ENCODE data around the gene MAB21L3.

Gene MAB21L3

DNA sequence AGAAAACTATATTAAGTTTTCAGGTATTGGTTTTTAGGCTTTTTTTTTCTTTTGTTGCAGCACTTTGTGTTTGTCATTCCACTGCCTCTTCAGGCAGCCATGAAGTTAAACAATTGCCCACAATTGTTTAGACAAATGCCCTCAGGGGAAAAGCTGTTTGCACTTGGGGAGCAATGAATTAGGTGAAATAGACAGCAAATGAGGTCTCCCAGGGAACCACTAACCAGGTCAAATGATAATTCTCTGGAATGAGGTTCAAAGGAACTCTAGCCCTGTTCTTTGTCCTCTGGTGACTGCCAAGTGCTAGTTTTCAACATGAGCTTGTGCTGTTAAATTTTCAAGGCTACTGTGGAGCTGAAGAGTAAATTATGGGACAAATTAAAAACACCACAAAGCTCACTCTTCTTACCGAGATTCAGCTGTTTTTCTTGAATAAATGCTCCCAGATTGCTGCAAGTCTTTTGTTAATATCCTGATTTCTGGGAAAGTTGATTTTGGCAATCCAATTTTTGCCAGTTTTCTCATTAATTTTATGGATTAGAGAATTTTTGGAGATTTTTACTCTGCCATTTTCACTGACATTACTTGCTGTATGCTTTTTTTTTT is 15.1 kb upstream of the MAB21L3 start:
- peaks cover 10% of the 10 kb centered on the region for H3K9me3 Mint-ChIP-seq
- H3K27ac Mint-ChIP-seq = no peak overlapping the region
- H3K4me3 Mint-ChIP-seq = no peak overlapping the region
- DNase-seq = no peak
- peaks cover 2% of the 10 kb centered on the region for H3K36me3 Mint-ChIP-seq (ENCODE audit: low read depth)
- no peak for ATAC-seq
- H3K27me3 Mint-ChIP-seq = peaks cover 13% of the 10 kb centered on the region
- H3K4me1 Mint-ChIP-seq = no peaks in the 10 kb centered on the region

DNA sequence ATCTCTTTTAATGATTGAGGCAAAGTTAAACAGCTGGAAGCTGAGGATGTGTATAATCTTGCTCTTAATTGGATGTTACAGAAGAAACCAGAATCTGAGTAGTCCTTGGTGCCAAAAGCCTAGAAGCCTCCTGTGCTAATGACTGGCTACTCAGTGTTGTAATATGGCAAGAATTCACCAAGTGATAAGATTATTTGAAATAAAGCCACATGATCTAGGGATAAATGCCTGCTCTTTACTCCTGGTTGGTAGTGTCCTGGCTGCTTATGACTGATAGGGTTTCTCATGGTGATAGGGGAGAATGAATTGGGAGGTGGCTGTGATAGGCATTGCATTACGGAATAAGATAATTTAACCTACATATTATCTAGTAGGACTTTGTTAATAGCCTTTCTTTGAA is 13.6 kb upstream of the MAB21L3 start:
- Mint-ChIP-seq H3K4me1 (no peaks in the 10 kb centered on the region), H3K9me3 (peaks cover 4% of the 10 kb centered on the region), H3K4me3 (no peak overlapping the region), H3K27ac (no peak overlapping the region), H3K27me3 (peaks cover 15% of the 10 kb centered on the region), H3K36me3 (ENCODE audit: low read depth) (peaks cover 2% of the 10 kb centered on the region)
- no peak for ATAC-seq
- DNase-seq = no peak

DNA sequence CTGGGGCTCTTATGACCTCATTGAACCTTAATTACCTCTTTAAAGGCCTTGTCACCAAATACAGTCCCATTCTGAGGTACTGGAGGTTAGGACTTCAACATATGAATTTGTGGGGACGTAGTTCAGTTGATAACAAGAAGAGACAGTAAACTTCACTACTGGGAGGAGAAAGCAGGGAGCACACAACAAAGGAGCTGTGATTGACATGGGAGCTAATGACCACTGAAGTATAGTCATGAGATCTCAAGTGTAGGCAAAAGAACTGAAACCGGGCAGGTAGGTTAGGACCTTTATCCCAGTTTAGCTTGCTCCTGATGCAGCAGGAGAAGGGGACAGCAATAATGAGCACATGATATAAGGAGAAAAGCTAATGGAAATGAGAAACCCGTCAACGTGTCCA is 11.8 kb upstream of the MAB21L3 start:
- Mint-ChIP-seq H3K27ac (no peak overlapping the region), H3K27me3 (peaks cover 12% of the 10 kb centered on the region), H3K36me3 (ENCODE audit: low read depth) (peaks cover 2% of the 10 kb centered on the region), H3K4me3 (no peak overlapping the region), H3K4me1 (no peaks in the 10 kb centered on the region), H3K9me3 (peaks cover 4% of the 10 kb centered on the region)
- DNase-seq = no peak
- ATAC-seq = no peak

DNA sequence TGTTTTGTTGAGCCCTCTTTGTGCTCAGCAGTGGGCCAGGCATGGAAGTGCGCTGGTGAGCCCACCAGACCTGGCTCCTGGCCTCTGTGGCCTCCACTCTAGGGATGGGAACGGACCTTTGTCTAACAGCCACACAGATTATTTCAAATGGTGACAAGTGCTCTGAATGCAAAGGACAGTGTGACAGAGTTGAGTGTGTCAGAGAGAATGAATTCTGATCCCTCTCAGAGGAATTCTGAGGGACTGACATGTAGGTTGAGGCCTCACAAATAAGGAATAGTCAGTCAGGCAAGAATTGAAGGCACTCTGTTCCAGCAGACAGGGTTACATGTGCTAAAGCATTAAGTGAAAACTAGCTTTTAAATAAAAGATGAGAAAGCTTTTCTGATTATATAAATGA is 11.3 kb upstream of the MAB21L3 start:
- peaks cover 4% of the 10 kb centered on the region for H3K9me3 Mint-ChIP-seq
- ATAC-seq (no peak), DNase-seq (no peak)
- no peaks in the 10 kb centered on the region for H3K4me1 Mint-ChIP-seq
- peaks cover 2% of the 10 kb centered on the region for H3K36me3 Mint-ChIP-seq (ENCODE audit: low read depth)
- no peak overlapping the region for H3K4me3 Mint-ChIP-seq
- peaks cover 12% of the 10 kb centered on the region for H3K27me3 Mint-ChIP-seq
- H3K27ac Mint-ChIP-seq = no peak overlapping the region

DNA sequence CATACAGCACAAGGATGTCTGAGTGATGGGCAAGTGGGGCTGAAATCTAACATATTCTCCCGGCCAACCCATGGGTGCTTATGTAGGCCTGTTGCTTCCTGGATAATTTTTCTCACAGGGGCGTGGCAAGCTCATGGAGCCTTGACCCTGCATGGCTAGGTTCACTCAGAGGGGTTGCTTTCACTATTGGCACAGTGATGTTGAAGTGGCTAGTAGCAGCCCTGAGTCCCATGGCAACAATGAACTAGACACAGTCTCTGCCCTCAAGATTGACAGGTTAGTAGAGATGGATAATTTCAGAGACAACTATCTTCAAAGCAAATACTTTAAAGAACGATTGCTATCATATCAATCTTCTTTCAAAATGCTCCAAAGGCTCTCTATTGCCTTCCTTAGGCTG is 6.5 kb upstream of the MAB21L3 start:
- H3K36me3 Mint-ChIP-seq (ENCODE audit: low read depth) = no peaks in the 10 kb centered on the region
- H3K9me3 Mint-ChIP-seq = no peaks in the 10 kb centered on the region
- H3K4me3 Mint-ChIP-seq = no peak overlapping the region
- no peak for DNase-seq
- H3K4me1 Mint-ChIP-seq = no peaks in the 10 kb centered on the region
- no peak overlapping the region for H3K27ac Mint-ChIP-seq
- H3K27me3 Mint-ChIP-seq = peaks cover 2% of the 10 kb centered on the region
- ATAC-seq = no peak

DNA sequence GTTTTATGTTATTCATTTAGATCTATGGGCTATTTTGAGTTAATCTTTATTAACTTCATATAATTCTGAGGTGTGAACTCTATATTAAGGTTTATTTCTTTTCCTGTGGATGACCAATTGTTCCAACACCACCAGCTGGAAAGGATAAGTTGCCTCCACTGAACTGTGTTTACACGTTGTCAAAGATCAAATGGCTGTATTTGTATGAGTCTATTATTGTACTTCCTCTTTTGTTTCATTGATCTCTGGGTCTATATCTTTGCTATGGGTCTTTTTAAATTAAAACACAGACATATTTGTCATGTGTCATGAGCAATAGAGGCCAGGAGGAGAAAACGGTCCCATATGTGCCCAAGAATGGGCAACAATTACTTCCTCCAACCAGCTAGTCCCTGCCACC is 5.2 kb upstream of the MAB21L3 start:
- Mint-ChIP-seq H3K27me3 (peaks cover 4% of the 10 kb centered on the region), H3K27ac (no peak overlapping the region), H3K4me1 (peaks cover 3% of the 10 kb centered on the region), H3K4me3 (no peak overlapping the region), H3K9me3 (no peaks in the 10 kb centered on the region), H3K36me3 (ENCODE audit: low read depth) (no peaks in the 10 kb centered on the region)
- ATAC-seq (no peak), DNase-seq (no peak)

DNA sequence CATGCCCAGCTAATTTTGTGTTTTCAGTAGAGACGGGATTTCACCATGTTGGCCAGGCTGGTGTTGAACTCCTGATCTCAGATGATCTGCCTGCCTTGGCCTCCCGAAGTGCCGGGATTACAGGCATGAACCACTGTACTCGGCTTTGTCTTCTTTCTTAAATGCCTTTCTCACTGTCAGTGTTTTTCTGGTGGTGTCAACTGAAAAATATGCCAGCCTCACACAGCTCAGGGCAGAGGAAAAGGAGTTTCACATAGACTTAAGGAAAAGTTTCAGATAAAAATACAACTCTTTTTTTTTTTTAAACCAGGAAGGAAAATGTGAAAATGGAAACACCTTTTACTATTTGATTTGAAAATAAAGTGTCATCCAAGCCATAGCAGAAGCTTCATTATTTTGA is 4.6 kb upstream of the MAB21L3 start:
- no peak for DNase-seq
- H3K36me3 Mint-ChIP-seq (ENCODE audit: low read depth) = no peaks in the 10 kb centered on the region
- H3K4me3 Mint-ChIP-seq = no peak overlapping the region
- peaks cover 5% of the 10 kb centered on the region for H3K4me1 Mint-ChIP-seq
- ATAC-seq = no peak
- H3K9me3 Mint-ChIP-seq = no peaks in the 10 kb centered on the region
- peaks cover 6% of the 10 kb centered on the region for H3K27me3 Mint-ChIP-seq
- no peak overlapping the region for H3K27ac Mint-ChIP-seq

DNA sequence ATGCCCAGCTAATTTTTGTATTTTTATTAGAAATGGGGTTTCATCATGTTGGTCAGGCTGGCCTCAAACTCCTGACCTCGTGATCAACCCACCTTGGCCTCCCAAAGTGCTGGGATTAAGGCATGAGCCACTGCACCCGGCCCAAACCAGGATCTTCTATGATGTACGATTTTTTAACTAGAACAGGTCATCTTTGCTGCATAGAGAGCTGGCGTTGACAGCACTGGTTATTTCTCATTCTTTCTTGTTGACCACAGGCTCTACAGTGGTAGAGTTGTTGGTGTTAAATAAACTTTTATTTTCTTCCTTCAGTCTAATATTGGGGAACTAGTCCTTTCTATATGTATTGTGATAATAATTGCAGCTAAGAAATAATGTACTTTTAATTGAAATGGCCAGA is 3.8 kb upstream of the MAB21L3 start:
- ATAC-seq = no peak
- Mint-ChIP-seq H3K36me3 (ENCODE audit: low read depth) (no peaks in the 10 kb centered on the region), H3K4me1 (peaks cover 5% of the 10 kb centered on the region), H3K9me3 (no peaks in the 10 kb centered on the region), H3K27me3 (peaks cover 4% of the 10 kb centered on the region), H3K4me3 (no peak overlapping the region), H3K27ac (no peak overlapping the region)
- no peak for DNase-seq

DNA sequence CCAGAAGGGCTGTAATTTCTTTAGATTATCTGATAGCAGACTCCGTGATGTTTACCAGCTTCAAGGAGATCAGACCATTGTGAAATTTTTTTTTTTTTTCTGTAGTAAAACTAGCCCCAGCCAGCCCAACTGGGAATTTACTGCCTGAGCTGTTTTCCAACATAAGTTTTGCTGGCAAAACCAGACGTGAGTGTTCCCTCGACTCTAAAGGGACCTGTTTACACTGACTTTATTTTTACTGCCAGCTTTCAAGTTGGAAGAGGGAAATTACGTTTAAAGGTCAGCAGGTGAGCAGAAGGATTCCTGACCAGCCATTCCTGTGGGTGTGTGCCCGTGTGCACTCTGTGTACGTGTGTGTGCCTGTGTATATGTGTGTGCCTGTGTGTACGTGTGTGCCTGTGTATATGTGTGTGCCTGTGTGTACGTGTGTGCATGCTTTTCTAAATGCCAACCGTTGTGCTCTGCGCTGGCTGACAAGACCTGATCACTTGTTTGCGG is 374 bp downstream of the MAB21L3 start:
- ATAC-seq (no peak), DNase-seq (no peak)
- peaks cover 4% of the 10 kb centered on the region for H3K27me3 Mint-ChIP-seq
- H3K9me3 Mint-ChIP-seq = no peaks in the 10 kb centered on the region
- H3K4me1 Mint-ChIP-seq = peaks cover 5% of the 10 kb centered on the region
- H3K36me3 Mint-ChIP-seq (ENCODE audit: low read depth) = no peaks in the 10 kb centered on the region
- H3K27ac Mint-ChIP-seq = no peak overlapping the region
- H3K4me3 Mint-ChIP-seq = no peak overlapping the region

DNA sequence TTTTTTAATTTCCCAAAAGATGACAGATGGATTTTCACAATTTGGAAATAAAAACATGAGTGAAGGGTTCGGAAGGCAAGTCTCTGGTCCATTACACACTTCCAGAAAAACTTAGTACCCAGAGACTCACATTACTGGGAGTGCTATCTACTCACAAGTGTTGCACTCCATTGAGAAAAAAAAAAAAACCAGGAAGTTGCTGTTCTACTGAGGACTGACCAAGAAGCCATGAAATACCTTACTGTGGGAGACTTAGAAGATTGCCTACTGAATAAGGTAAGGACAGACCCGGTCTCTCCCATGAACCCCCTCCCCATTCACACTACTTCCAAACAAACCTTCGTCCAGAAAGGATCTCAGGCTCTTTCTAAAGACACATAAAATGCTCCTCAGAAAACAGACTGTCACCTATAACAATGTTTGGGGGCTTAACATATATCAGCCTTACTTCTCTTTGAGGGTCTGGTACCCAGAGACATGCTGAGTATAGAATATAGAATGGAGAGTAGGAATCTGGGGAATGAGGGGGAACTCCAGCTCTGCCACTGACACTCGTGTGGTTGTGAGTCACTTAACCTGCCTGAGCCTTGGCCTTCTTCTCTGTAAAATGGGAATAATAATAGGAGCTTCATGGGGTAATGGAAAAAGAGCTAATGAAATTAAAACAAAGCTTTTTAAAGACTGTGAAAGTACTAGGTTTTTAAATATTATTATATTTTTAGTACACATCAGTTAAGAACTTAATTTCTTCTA is 1.4 kb downstream of the MAB21L3 start:
- Mint-ChIP-seq H3K27ac (no peak overlapping the region), H3K27me3 (peaks cover 4% of the 10 kb centered on the region), H3K36me3 (ENCODE audit: low read depth) (no peaks in the 10 kb centered on the region), H3K4me3 (no peak overlapping the region), H3K4me1 (peaks cover 5% of the 10 kb centered on the region), H3K9me3 (no peaks in the 10 kb centered on the region)
- DNase-seq = no peak
- ATAC-seq = no peak

DNA sequence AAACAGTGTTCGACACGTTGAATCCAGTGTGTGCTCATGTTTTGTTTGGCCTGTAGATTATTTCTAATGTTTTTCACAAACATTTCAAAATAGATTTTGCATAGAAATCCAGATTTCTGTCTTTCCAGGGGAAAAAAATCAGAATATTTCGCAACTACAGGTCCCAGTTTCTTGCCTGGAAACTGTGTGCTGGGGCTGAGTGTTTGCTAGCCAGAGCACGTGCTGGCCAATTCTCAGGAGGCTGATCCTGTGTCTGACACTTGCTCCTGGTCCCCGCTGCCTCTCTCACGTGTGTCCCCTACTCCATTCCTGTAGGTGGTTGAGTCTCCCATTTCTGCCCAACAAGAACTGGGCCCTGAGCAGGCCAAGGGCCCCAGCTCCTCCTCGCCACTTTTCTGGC is 2.4 kb downstream of the MAB21L3 start:
- H3K4me3 Mint-ChIP-seq = no peak overlapping the region
- DNase-seq (no peak), ATAC-seq (no peak)
- H3K9me3 Mint-ChIP-seq = no peaks in the 10 kb centered on the region
- peaks cover 5% of the 10 kb centered on the region for H3K4me1 Mint-ChIP-seq
- no peaks in the 10 kb centered on the region for H3K36me3 Mint-ChIP-seq (ENCODE audit: low read depth)
- H3K27me3 Mint-ChIP-seq = peaks cover 7% of the 10 kb centered on the region
- H3K27ac Mint-ChIP-seq = no peak overlapping the region

DNA sequence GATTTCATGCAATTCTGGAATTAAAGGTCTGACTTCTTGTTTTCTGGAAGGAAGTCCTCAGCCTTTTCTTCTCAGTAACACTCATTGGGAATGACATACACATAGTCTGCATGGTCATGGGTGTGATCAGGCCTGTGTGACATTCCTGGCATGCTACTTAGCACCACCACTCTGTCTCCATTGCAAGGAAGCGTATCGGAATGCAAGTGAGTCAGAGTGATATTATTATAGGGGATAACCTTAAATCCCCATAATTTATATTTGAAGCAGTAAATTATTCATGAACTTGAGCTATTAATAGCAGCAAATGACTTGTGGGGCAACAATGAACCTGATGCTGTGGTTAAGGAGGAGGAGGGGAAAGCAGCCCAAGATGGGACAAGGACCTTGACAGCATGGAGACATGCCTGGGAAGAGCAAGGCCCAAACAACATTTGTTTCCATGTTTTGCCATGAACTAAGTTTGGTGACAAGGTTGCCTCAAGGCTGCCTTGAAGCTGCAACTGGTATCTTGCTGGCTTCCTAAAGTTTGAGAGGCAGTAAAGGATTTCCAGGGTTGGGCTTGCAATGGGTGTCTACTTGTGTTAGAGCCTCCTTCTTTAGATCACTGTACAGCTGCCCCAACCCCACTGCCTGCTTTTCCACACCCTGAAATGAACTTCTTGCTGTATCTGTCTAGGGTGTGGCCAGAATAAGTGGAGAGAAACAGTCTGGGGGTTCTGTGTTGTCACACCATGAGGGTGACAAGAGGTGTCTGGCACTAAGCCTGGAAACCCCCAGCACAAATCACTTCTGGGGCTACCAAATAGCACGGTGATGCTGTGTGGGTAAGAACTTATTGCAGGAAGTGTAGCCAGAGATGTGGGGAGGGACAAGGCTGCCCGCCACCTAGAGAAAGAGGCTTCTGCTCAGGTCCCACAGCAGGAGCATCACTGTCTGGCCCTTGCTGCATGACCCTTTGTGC is 4.6 kb downstream of the MAB21L3 start:
- no peak for ATAC-seq
- no peaks in the 10 kb centered on the region for H3K36me3 Mint-ChIP-seq (ENCODE audit: low read depth)
- no peaks in the 10 kb centered on the region for H3K9me3 Mint-ChIP-seq
- H3K27ac Mint-ChIP-seq = no peak overlapping the region
- H3K4me1 Mint-ChIP-seq = peaks cover 5% of the 10 kb centered on the region
- no peak for DNase-seq
- H3K27me3 Mint-ChIP-seq = peaks cover 7% of the 10 kb centered on the region
- H3K4me3 Mint-ChIP-seq = no peak overlapping the region

DNA sequence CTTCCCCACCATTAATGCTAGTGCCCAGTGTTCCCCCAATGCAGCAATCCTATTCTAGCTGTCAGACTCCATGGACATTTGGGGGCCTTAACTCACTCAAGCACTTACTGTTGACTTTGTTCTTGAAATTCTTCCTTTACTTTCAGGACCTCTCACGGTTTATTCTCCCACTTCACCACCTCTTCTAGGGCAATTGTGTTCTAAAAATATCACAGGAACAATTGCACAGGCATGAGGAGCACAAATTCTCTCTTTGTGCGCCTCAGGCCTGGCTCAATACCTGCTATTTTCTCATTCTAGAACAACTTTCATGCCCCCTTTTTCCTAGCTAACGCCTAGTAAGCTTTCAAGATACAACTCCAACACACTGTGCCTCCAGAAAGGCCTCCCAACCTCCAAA is 7.3 kb downstream of the MAB21L3 start:
- Mint-ChIP-seq H3K4me1 (no peaks in the 10 kb centered on the region), H3K36me3 (ENCODE audit: low read depth) (no peaks in the 10 kb centered on the region), H3K9me3 (no peaks in the 10 kb centered on the region), H3K27me3 (peaks cover 7% of the 10 kb centered on the region), H3K4me3 (no peak overlapping the region), H3K27ac (no peak overlapping the region)
- no peak for ATAC-seq
- DNase-seq = no peak

DNA sequence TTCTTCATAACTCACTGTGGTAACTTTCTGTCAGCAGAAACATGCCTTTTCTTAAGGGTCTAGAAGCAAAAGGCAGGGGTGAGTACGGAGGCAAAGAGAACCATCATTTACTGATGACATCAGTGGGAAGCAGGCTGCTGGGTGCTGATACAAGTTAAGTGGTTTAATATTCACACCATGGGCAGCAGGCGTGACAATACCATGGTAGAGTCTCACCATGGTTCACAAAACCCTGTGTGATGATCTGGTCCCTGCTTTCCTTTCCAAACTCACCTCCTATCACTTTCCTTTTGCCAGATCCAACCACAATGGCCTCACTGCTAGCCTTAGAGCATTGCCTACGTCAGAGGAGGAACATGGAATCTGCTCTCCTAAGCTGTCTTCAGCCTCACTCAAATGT is 8.7 kb downstream of the MAB21L3 start:
- no peaks in the 10 kb centered on the region for H3K9me3 Mint-ChIP-seq
- ATAC-seq = no peak

More for the DNA sequence above, 8.7 kb downstream of the MAB21L3 start:
- no peak overlapping the region for H3K4me3 Mint-ChIP-seq
- no peaks in the 10 kb centered on the region for H3K36me3 Mint-ChIP-seq (ENCODE audit: low read depth)
- H3K27ac Mint-ChIP-seq = no peak overlapping the region
- DNase-seq = no peak
- peaks cover 12% of the 10 kb centered on the region for H3K27me3 Mint-ChIP-seq
- no peaks in the 10 kb centered on the region for H3K4me1 Mint-ChIP-seq

All from activated naive CD8-positive, alpha-beta T cell treated with anti-CD3 and anti-CD28 coated beads, Interleukin-2, amount 50 U/mL, for 24 hours (primary cell).